Memory B cell (primary cell): ENCODE results near the gene DLEC1.
A peak's percentile ranks its signal among the peaks of the same experiment; 100 is the strongest.

ENCODE experiments used
- ATAC-seq: fragments of 150-1000 bp; cut with Tn5 transposase; 2 replicates; pipeline ENCODE4 v1.10.0; 2021; ENCODE audit warnings: low read depth, mild to moderate bottlenecking, moderate library complexity
- DNase-seq, 2 donors: peaks; one replicate each; pipeline ENCODE4 v3.0.0; 2022; ENCODE audit warnings: low spot score in 2 of 2
- H3K27ac Mint-ChIP-seq: one replicate; pipeline ENCODE4 v1.8.0; 2022; ENCODE audit warnings: mild to moderate bottlenecking, moderate library complexity, mixed read lengths
- H3K27me3 Mint-ChIP-seq: one replicate; pipeline ENCODE4 v1.8.0; 2022; ENCODE audit warnings: mixed read lengths
- H3K36me3 Mint-ChIP-seq: one replicate; pipeline ENCODE4 v1.8.0; 2022; ENCODE audit warnings: mild to moderate bottlenecking, mixed read lengths
- H3K4me1 Mint-ChIP-seq: one replicate; pipeline ENCODE4 v1.8.0; 2022; ENCODE audit warnings: mixed read lengths
- H3K4me3 Mint-ChIP-seq: one replicate; pipeline ENCODE4 v1.8.0; 2022; ENCODE audit warnings: mild to moderate bottlenecking, moderate library complexity, mixed read lengths
- H3K9me3 Mint-ChIP-seq: one replicate; pipeline ENCODE4 v1.8.0; 2022; ENCODE audit warnings: mixed read lengths

Gene DLEC1

DNA sequence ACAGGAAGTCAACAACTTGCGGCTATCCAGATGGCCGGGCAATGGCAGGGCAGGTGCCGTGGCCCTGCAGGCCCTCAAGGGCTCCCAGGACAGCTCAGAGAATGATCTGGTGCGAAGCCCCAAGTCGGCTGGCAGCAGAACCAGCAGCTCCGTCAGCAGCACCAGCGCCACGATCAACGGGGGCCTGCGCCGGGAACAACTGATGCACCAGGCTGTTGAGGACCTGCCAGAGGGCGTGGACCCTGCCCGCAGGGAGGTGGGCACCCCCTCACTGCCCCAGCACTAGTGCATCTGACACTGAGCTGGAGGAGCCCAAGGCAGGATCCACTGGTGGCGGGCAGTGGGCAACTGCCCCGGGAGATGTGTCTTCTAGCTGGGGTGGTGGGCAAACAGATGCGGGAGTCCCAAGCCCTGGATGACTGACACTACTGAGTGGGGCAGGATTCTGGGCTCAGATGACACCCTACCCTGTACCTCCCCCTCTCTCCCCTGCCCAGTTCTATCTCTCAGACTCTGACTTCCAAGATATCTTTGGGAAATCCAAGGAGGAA lies 32.5 kb upstream of the DLEC1 start:
- Mint-ChIP-seq H3K27ac (no peak overlapping the region), H3K9me3 (no peaks in the 10 kb centered on the region), H3K36me3 (peaks cover 2% of the 10 kb centered on the region), H3K4me1 (peaks cover 18% of the 10 kb centered on the region), H3K4me3 (no peak overlapping the region), H3K27me3 (no peaks in the 10 kb centered on the region)
- ATAC-seq: no peak
- DNase-seq: no peak

DNA sequence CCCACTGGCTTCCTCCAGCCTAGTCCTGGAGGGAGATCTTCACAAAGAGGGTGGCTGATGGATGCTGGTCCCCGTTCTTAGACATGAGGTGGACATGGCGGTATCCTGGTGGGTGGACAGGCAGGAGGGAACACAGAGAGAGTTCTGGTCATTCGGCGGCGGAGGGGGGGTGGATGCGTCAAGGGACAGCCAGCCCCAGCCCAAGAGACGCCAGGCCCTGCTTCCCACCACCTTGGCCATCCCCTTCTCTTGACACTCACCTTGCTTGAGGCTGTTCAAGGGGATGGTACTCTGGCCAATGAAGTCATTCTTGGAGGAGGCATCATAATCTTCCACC lies 31.3 kb upstream of the DLEC1 start:
- no peaks in the 10 kb centered on the region for H3K9me3 Mint-ChIP-seq
- H3K36me3 Mint-ChIP-seq: no peaks in the 10 kb centered on the region
- ATAC-seq (no peak), DNase-seq (no peak)
- H3K27ac Mint-ChIP-seq: no peak overlapping the region
- peaks cover 18% of the 10 kb centered on the region for H3K4me1 Mint-ChIP-seq
- no peak overlapping the region for H3K4me3 Mint-ChIP-seq
- H3K27me3 Mint-ChIP-seq: no peaks in the 10 kb centered on the region

- H3K9me3 Mint-ChIP-seq: no peaks in the 10 kb centered on the region
- ATAC-seq (no peak), DNase-seq (no peak)
- peaks cover 15% of the 10 kb centered on the region for H3K4me1 Mint-ChIP-seq
- no peak overlapping the region for H3K4me3 Mint-ChIP-seq
- H3K27ac Mint-ChIP-seq: no peak overlapping the region
- no peaks in the 10 kb centered on the region for H3K36me3 Mint-ChIP-seq
- no peaks in the 10 kb centered on the region for H3K27me3 Mint-ChIP-seq
Observed at GRCh38 chr3:38008191-38008701, 30.8 kb upstream of the DLEC1 start.

DNA sequence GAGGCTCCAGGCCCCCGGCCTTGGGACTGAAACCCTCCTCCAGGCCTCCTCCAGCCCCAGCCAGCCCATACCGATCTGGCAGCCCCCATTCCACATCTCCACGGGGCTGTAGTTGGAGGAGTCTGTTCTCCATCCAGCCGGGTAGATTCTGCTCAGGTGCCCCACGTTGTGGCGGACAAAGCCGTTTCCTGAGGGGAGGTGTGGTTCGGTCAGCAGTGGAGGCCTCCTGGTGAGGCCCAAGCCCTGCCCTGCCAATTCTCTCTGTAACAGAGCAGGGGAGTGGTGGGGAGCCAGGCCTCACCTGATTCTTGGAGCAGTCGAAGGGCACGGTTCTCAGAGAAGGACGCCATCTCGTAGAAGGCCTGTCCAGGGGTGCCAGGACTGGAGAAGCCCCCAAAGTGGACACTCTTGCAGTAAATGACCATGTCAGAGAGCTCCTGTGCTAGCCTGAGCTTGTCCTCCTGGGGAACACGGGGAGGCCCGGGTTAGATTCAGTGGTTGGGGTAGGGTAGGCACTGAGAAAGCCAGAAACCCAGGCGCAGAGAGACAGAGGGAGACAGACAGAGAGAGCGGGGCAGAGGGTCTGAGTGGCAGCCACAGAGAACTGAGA lies 29.9 kb upstream of the DLEC1 start:
- no peak for DNase-seq
- ATAC-seq: no peak
- H3K36me3 Mint-ChIP-seq: no peaks in the 10 kb centered on the region
- peaks cover 12% of the 10 kb centered on the region for H3K4me1 Mint-ChIP-seq
- H3K27ac Mint-ChIP-seq: no peak overlapping the region
- no peak overlapping the region for H3K4me3 Mint-ChIP-seq
- H3K9me3 Mint-ChIP-seq: no peaks in the 10 kb centered on the region
- no peaks in the 10 kb centered on the region for H3K27me3 Mint-ChIP-seq

- peak overlapping the region; percentile 73 for H3K27ac Mint-ChIP-seq
- peak; percentile 69 for ATAC-seq
Observed at GRCh38 chr3:38009807-38010591, 29.0 kb upstream of the DLEC1 start.

GRCh38 chr3:38011111-38011510 lies 27.9 kb upstream of the DLEC1 start:
- ATAC-seq (no peak), DNase-seq (no peak)
- Mint-ChIP-seq H3K9me3 (no peaks in the 10 kb centered on the region), H3K4me3 (no peak overlapping the region), H3K27me3 (no peaks in the 10 kb centered on the region), H3K36me3 (peaks cover 11% of the 10 kb centered on the region), H3K27ac (no peak overlapping the region), H3K4me1 (peaks cover 3% of the 10 kb centered on the region)

More at GRCh38 chr3:38009807-38010591, 29.0 kb upstream of the DLEC1 start:
- H3K4me1 Mint-ChIP-seq: peaks cover 3% of the 10 kb centered on the region
- DNase-seq: no peak
- no peaks in the 10 kb centered on the region for H3K9me3 Mint-ChIP-seq
- peaks cover 4% of the 10 kb centered on the region for H3K36me3 Mint-ChIP-seq
- H3K27me3 Mint-ChIP-seq: no peaks in the 10 kb centered on the region
- peak overlapping the region; percentile 37 for H3K4me3 Mint-ChIP-seq

GRCh38 chr3:38015485-38015884 lies 23.5 kb upstream of the DLEC1 start:
- Mint-ChIP-seq H3K4me1 (no peaks in the 10 kb centered on the region), H3K4me3 (no peak overlapping the region), H3K36me3 (peaks cover 23% of the 10 kb centered on the region), H3K27me3 (no peaks in the 10 kb centered on the region), H3K27ac (no peak overlapping the region), H3K9me3 (peaks cover 5% of the 10 kb centered on the region)
- no peak for DNase-seq
- ATAC-seq: no peak

- DNase-seq (no peak), ATAC-seq (no peak)
- H3K27me3 Mint-ChIP-seq: no peaks in the 10 kb centered on the region
- peaks cover 23% of the 10 kb centered on the region for H3K36me3 Mint-ChIP-seq
- H3K27ac Mint-ChIP-seq: no peak overlapping the region
- no peaks in the 10 kb centered on the region for H3K4me1 Mint-ChIP-seq
- peaks cover 5% of the 10 kb centered on the region for H3K9me3 Mint-ChIP-seq
- H3K4me3 Mint-ChIP-seq: no peak overlapping the region
Observed at GRCh38 chr3:38015984-38016383, 23.0 kb upstream of the DLEC1 start.

DNA sequence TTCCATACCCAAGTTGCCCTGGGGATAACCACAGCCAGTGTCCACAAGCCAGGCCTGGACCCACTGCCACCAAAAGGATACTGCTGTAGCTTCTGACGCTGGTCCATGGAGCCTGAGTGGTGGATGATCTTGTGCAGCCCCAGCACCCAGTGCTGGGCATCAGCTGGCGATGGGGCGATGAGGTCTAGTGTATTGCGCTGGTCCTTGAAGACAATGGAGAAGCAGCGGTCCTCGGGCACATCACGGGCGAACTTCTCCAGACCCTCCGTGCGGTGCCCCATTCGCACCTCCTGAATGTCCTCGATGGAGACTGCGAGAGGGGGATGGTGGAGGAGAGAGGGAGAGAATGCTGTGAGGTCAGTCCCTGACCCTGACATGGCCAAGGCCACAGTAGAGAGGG lies 22.6 kb upstream of the DLEC1 start:
- no peak overlapping the region for H3K27ac Mint-ChIP-seq
- H3K27me3 Mint-ChIP-seq: no peaks in the 10 kb centered on the region
- no peak for DNase-seq
- peaks cover 23% of the 10 kb centered on the region for H3K36me3 Mint-ChIP-seq
- ATAC-seq: no peak
- H3K4me3 Mint-ChIP-seq: no peak overlapping the region
- peaks cover 5% of the 10 kb centered on the region for H3K9me3 Mint-ChIP-seq
- no peaks in the 10 kb centered on the region for H3K4me1 Mint-ChIP-seq

DNA sequence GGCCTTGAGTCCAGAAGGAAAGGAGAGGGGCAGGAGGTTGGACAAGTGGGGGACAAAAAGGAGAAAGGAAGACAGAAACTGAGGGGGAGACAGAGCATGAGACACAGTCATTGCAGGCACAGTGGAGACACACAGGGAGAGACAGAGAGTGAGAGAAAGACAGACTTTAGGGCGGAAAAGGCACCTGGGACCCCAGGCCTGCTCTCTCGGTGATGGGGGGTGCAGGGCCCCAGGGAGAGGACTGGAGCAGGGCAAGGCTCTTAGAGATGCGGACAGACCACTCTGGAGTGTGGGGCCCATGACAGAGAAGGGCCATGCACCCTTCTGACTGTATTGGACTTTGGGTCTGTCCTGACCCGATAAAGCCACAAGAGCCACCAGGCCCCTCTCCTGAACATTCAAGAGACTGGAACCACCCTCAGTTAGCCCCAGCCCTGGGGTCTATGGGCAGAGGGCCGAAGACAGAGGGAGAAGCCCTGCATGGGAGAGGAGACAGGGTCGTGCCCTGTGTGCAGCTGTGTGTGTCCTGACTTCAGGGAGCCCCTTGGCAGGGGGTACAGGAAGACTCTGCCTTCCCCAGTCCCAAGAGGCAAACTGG lies 22.1 kb upstream of the DLEC1 start:
- H3K36me3 Mint-ChIP-seq: peaks cover 23% of the 10 kb centered on the region
- ATAC-seq: no peak
- peaks cover 5% of the 10 kb centered on the region for H3K9me3 Mint-ChIP-seq
- no peak overlapping the region for H3K4me3 Mint-ChIP-seq
- H3K27me3 Mint-ChIP-seq: no peaks in the 10 kb centered on the region
- no peak overlapping the region for H3K27ac Mint-ChIP-seq
- no peak for DNase-seq
- H3K4me1 Mint-ChIP-seq: no peaks in the 10 kb centered on the region

DNA sequence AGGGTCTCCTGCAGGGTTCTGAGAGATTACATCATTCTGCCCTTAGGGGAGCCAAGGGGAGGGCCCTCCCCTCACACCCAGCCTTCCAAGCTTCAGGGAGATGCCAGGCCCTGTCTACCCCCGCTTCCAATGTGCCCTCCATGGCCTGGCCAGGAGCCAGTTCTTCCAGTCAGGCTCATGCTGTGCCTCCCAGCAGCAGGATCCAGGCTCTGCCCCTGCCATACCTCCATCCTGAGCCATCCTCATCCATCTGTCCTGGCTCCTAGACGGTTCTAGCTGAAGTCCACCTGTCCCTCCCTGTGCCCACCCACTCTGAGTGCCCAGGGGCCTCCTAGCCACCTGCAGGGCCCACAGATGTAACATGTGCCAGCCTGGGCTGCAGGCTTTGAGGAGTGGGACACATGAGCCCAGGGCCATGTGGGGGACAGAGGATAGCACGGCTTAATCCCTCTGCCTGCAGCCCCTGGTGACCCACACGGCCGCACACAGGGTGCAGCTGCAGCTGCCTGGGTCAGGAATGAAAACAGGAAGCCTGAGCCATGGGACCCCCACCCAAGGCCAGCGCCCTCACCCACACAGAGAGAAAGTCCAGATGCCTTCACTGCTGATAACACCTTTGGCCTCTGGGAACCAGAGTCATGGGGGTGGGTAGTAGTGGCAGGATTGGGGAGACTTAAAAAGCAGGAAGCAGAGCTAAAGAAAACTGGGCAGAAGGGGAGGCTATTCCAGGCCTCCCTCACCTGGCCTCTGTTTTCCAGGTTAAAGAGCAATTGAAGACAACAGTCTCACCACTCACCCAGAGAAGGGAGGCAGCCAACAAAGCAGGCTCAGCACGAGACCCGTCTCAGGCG lies 21.3 kb upstream of the DLEC1 start:
- Mint-ChIP-seq H3K4me1 (no peaks in the 10 kb centered on the region), H3K9me3 (peaks cover 5% of the 10 kb centered on the region), H3K36me3 (peaks cover 23% of the 10 kb centered on the region), H3K27me3 (no peaks in the 10 kb centered on the region), H3K27ac (no peak overlapping the region), H3K4me3 (no peak overlapping the region)
- ATAC-seq (no peak), DNase-seq (no peak)

- Mint-ChIP-seq H3K36me3 (peaks cover 23% of the 10 kb centered on the region), H3K27me3 (no peaks in the 10 kb centered on the region), H3K27ac (no peak overlapping the region), H3K9me3 (peaks cover 5% of the 10 kb centered on the region), H3K4me1 (peaks cover 7% of the 10 kb centered on the region), H3K4me3 (no peak overlapping the region)
- ATAC-seq: no peak
- DNase-seq: no peak
Observed at GRCh38 chr3:38018296-38019266, 20.4 kb upstream of the DLEC1 start.
